OCI-LY3 (cell line): Measurements from ENCODE around the gene SLC25A6.
"Not testable (repeated sequence)": the region's sequence is repeated elsewhere in the genome, so short reads cannot be mapped to it uniquely, and the experiment has no call there.

Experiments used
- H2AFZ ChIP-seq: fragments of 200-600, 300-600 bp; shearing (Covaris generic); 2 replicates; pipeline ENCODE4 v1.6.0; 2014; ENCODE audit warnings: antibody characterized with exemption, low read depth, low read length
- H3K27ac ChIP-seq: fragments of 200-600, 300-600 bp; sonication (generic); 2 replicates; pipeline ENCODE4 v1.5.1; 2014; ENCODE audit warnings: mild to moderate bottlenecking, low read length, moderate library complexity, mixed read lengths
- H3K27me3 ChIP-seq: fragments of 200-600, 300-600 bp; sonication (generic); 2 replicates; pipeline ENCODE4 v1.6.1; 2014; ENCODE audit warnings: low read depth, low read length, mixed read lengths
- H3K36me3 ChIP-seq: fragments of 200-600, 300-600 bp; sonication (generic); replicated peaks from 2 replicates; pipeline ENCODE3; 2014; ENCODE audit warnings: low read depth, low read length, mixed read lengths
- H3K4me1 ChIP-seq: fragments of 300-600, 200-600 bp; sonication (generic); 2 replicates; pipeline ENCODE4 v1.6.1; 2014; ENCODE audit warnings: low read length, mixed read lengths
- H3K4me2 ChIP-seq: fragments of 200-600, 300-600 bp; sonication (generic); 2 replicates; pipeline ENCODE4 v1.6.1; 2014; ENCODE audit warnings: low read length, mixed read lengths
- H3K4me3 ChIP-seq: fragments of 300-600, 200-600 bp; sonication (generic); 2 replicates; pipeline ENCODE4 v1.5.1; 2014; ENCODE audit warnings: antibody characterized with exemption, mild to moderate bottlenecking, low read length, moderate library complexity
- H3K79me2 ChIP-seq: fragments of 300-600, 200-600 bp; shearing (Covaris generic); 2 replicates; pipeline ENCODE4 v1.6.1; 2014; ENCODE audit warnings: mild to moderate bottlenecking, low read length, mixed read lengths
- H3K9ac ChIP-seq: fragments of 300-600, 200-600 bp; shearing (Covaris generic); 2 replicates; pipeline ENCODE4 v1.6.0; 2014; ENCODE audit warnings: mild to moderate bottlenecking, low read length, moderate library complexity
- H3K9me3 ChIP-seq: fragments of 200-600, 300-600 bp; shearing (Covaris generic); 2 replicates; pipeline ENCODE4 v1.6.1; 2014; ENCODE audit warnings: low read length, mixed read lengths; ENCODE audit not compliant: insufficient read depth
- H4K20me1 ChIP-seq: fragments of 200-600, 300-600 bp; sonication (generic); 2 replicates; pipeline ENCODE4 v1.6.1; 2016; ENCODE audit warnings: low read length, mixed read lengths; ENCODE audit not compliant: insufficient read depth
- EZH2phosphoT487 ChIP-seq: fragments of 200-600 bp; shearing (Covaris generic); IDR thresholded peaks from 2 replicates; pipeline ENCODE4 v1.6.1; 2018; ENCODE audit warnings: antibody characterized with exemption, mixed run types, low read depth
- TF ChIP-seq, protein P1 (sequence below): fragments of 200-600, 300-600 bp; sonication (generic); IDR thresholded peaks from 2 replicates; pipeline ENCODE4 v1.5.1; 2014; ENCODE audit warnings: antibody characterized with exemption, low read length, low read depth

Gene SLC25A6

DNA sequence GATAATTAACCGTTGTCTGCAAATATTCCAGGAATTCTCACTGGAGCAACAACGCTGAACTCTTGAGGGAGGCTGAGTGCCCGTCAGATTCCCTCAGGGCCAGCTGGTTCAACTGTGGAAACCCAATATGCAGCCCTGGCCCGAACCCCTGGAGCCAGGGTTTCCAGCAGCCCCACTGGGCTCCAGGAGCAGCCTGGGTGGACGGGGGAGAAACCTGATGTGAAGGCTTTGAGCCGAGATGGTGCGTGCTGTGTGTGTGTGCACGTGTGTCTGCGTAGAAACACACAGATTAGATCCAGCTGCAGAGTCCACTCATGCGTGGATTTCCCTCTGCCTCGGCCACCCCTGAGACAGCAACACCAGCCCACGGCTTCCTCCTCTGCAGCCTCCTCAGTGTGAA, 19.4 kb upstream of the SLC25A6 start:
- H3K79me2 ChIP-seq: 0 out of 2 replicates have a peak, but pooled peaks cover 3% of the 10 kb centered on the region
- no peak overlapping the region for H3K9ac ChIP-seq
- H3K27me3 ChIP-seq: no peaks in the 10 kb centered on the region
- no peak overlapping the region for H2AFZ ChIP-seq
- H4K20me1 ChIP-seq: peaks cover 16% of the 10 kb centered on the region
- no peaks in the 10 kb centered on the region for H3K9me3 ChIP-seq
- H3K4me1 ChIP-seq: no peaks in the 10 kb centered on the region
- no peak for TF ChIP-seq EZH2phosphoT487
- TF ChIP-seq, protein P1, sequence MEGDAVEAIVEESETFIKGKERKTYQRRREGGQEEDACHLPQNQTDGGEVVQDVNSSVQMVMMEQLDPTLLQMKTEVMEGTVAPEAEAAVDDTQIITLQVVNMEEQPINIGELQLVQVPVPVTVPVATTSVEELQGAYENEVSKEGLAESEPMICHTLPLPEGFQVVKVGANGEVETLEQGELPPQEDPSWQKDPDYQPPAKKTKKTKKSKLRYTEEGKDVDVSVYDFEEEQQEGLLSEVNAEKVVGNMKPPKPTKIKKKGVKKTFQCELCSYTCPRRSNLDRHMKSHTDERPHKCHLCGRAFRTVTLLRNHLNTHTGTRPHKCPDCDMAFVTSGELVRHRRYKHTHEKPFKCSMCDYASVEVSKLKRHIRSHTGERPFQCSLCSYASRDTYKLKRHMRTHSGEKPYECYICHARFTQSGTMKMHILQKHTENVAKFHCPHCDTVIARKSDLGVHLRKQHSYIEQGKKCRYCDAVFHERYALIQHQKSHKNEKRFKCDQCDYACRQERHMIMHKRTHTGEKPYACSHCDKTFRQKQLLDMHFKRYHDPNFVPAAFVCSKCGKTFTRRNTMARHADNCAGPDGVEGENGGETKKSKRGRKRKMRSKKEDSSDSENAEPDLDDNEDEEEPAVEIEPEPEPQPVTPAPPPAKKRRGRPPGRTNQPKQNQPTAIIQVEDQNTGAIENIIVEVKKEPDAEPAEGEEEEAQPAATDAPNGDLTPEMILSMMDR: no peak
- H3K4me3 ChIP-seq: no peak overlapping the region
- H3K36me3 ChIP-seq: peaks cover 49% of the 10 kb centered on the region
- no peak overlapping the region for H3K27ac ChIP-seq
- H3K4me2 ChIP-seq: no peak overlapping the region

DNA sequence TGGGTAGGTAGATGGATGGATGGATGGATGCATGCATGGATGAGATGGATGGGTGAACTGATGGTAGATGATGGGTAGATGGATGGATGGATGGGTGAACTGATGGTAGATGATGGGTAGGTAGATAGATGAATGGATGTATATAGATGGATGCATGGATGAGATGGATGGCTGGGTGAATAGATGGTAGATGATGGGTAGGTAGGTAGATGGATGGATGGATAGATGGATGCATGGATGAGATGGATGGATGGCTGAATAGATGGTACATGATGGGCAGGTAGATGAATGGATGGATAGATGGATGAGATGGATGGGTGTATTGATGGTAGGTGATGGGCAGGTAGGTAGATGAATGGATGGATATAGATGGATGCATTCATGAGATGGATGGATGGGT, 15.1 kb upstream of the SLC25A6 start:
- H3K27ac ChIP-seq: no peak overlapping the region
- H4K20me1 ChIP-seq: peaks cover 10% of the 10 kb centered on the region; the same call in 1 of the 2 replicates
- H3K4me3 ChIP-seq: no peak overlapping the region
- H3K4me2 ChIP-seq: no peak overlapping the region
- peaks cover 58% of the 10 kb centered on the region for H3K36me3 ChIP-seq
- TF ChIP-seq EZH2phosphoT487: no peak
- TF ChIP-seq, protein P1: no peak
- 0 out of 2 replicates have a peak, but pooled peaks cover 5% of the 10 kb centered on the region for H3K79me2 ChIP-seq
- no peak overlapping the region for H2AFZ ChIP-seq
- no peaks in the 10 kb centered on the region for H3K4me1 ChIP-seq
- H3K9me3 ChIP-seq: no peaks in the 10 kb centered on the region
- no peaks in the 10 kb centered on the region for H3K27me3 ChIP-seq
- no peak overlapping the region for H3K9ac ChIP-seq

DNA sequence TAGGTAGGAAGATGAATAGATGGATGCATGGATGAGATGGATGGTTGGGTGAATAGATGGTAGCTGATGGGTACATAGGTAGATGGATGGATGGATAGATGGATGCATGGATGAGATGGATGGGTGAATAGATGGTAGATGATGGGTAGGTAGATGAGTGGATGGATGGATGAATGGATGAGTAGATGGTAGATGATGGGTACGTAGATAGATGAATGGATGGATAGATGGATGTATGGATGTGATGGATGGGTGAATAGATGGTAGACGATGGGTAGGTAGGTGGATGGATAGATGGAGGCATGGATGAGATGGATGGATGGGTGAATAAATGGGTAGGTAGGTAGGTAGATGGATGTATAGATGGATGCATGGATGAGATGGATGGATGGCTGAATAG, 13.9 kb upstream of the SLC25A6 start:
- not testable (repeated sequence) for H3K79me2 ChIP-seq, H3K4me2 ChIP-seq, H3K9me3 ChIP-seq, H3K4me1 ChIP-seq, H3K9ac ChIP-seq, H3K4me3 ChIP-seq, H3K27ac ChIP-seq, H3K27me3 ChIP-seq, H2AFZ ChIP-seq
- peaks cover 64% of the 10 kb centered on the region for H3K36me3 ChIP-seq
- peaks cover 16% of the 10 kb centered on the region; the same call in 1 of the 2 replicates for H4K20me1 ChIP-seq

DNA sequence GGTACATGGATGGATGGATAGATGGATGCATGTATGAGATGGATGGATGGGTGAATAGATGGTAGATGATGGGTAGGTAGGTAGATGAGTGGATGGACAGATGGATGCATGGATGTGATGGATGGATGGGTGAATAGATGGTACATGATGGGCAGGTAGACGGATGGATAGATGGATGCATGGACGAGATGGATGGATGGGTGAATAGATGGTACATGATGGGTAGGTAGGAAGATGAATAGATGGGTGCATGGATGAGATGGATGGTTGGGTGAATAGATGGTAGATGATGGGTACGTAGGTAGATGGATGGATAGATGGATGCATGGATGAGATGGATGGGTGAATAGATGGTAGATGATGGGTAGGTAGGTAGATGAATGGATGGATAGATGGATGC, 12.0 kb upstream of the SLC25A6 start:
- not testable (repeated sequence) for H2AFZ ChIP-seq, H3K9me3 ChIP-seq, H3K27ac ChIP-seq, H3K4me3 ChIP-seq, H3K9ac ChIP-seq, H3K27me3 ChIP-seq, H3K4me2 ChIP-seq, H3K4me1 ChIP-seq, H3K79me2 ChIP-seq
- peaks cover 71% of the 10 kb centered on the region for H3K36me3 ChIP-seq
- H4K20me1 ChIP-seq: peaks cover 16% of the 10 kb centered on the region; the same call in 1 of the 2 replicates

DNA sequence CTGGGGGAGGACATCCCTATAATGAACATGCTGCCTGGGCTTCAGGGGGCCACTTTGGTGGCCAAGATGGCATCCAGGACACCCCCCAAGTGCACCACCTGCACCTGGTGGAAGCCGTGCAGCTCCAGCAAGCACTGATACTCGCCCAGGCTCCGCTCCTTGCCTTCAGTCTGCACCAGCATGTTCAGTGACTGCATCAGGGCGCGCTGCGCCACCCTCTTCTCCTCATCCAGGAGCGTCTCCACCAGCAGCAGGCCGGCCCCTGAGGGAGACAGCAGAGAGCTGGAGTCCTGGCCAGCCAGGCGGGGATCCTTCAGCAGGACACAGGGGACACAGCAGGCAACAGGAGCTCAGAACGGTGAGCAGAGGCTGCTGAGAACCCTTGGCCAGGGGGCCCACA, 11.3 kb upstream of the SLC25A6 start:
- TF ChIP-seq, protein P1: no peak
- H3K36me3 ChIP-seq: peaks cover 77% of the 10 kb centered on the region

More for the DNA sequence above, 11.3 kb upstream of the SLC25A6 start:
- H2AFZ ChIP-seq: no peak overlapping the region
- peaks cover 16% of the 10 kb centered on the region; the same call in 1 of the 2 replicates for H4K20me1 ChIP-seq
- no peaks in the 10 kb centered on the region for H3K27me3 ChIP-seq
- H3K79me2 ChIP-seq: 0 out of 2 replicates have a peak, but pooled peaks cover 5% of the 10 kb centered on the region
- H3K9me3 ChIP-seq: no peaks in the 10 kb centered on the region
- no peaks in the 10 kb centered on the region for H3K4me1 ChIP-seq
- H3K27ac ChIP-seq: no peak overlapping the region
- no peak overlapping the region for H3K4me3 ChIP-seq
- no peak overlapping the region for H3K4me2 ChIP-seq
- H3K9ac ChIP-seq: no peak overlapping the region
